SU-DHL-6 (cell line): ENCODE measurements around the gene PLA2G4F.

Experiments
- EZH2phosphoT487 ChIP-seq: fragments of 200-600 bp; sonication (generic), shearing (Covaris generic); conservative IDR thresholded peaks from 2 replicates; pipeline ENCODE4 v1.6.1; 2018; ENCODE audit warnings: mild to moderate bottlenecking, antibody characterized with exemption, low read length, moderate library complexity, mixed read lengths
- TF ChIP-seq, protein P1 (sequence below): fragments of 200-600 bp; sonication (generic); IDR thresholded peaks from one replicate; pipeline ENCODE4 v1.5.1; 2017; ENCODE audit warnings: antibody characterized with exemption, mild to moderate bottlenecking, low read length, moderate library complexity; ENCODE audit not compliant: insufficient read depth, poor library complexity, severe bottlenecking

DNA sequence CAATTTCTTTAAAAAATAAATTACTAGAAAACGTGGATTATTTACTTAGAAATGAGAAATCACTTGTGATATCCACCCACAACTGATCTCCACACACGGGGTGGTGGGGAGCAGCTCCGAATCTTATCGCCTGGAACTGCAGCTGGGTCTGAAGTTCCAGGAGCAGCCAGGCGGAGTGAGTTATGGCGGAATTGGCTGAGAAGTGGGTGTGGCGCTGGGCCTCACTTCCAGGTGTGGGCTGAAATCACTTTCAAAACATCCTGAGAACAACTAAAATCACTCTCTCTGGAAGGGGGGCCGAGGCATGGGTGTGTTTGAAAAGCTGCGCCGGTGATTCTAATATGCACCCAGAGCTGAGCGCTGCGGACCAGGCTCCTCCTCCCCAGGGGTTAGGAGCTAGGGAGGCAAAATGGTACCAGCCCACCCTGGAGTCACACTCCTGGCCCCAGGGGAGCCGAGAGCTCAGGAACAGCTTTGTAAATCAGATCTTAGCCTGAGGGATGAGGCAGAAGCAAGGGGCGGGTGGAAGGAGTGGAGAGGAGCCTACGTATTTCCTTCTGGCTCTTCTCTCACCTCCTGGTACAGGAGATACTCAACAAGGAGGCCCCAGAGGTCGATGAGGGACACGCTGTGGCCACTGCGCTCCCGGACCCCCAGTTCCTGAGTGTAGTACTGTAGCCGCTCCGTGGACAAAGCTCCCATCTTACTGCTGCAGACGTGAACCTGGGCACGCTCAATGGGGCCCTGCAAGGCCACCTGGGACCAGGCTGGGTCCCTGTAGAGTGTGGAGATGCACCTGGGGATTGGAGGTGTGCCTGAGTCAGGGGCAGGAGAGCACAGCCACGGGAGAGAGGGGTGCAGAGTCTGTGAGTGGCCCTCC lies 9.6 kb downstream of the PLA2G4F start:
- TF ChIP-seq, protein P1, sequence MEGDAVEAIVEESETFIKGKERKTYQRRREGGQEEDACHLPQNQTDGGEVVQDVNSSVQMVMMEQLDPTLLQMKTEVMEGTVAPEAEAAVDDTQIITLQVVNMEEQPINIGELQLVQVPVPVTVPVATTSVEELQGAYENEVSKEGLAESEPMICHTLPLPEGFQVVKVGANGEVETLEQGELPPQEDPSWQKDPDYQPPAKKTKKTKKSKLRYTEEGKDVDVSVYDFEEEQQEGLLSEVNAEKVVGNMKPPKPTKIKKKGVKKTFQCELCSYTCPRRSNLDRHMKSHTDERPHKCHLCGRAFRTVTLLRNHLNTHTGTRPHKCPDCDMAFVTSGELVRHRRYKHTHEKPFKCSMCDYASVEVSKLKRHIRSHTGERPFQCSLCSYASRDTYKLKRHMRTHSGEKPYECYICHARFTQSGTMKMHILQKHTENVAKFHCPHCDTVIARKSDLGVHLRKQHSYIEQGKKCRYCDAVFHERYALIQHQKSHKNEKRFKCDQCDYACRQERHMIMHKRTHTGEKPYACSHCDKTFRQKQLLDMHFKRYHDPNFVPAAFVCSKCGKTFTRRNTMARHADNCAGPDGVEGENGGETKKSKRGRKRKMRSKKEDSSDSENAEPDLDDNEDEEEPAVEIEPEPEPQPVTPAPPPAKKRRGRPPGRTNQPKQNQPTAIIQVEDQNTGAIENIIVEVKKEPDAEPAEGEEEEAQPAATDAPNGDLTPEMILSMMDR, result no peak
- no peak for TF ChIP-seq EZH2phosphoT487
